ENCODE measurements around the gene SPATA45.
A peak's percentile ranks its signal among the peaks of the same experiment; 100 is the strongest.

SPATA45 gene

GRCh38 chr1:212827831-212828278 lies 19.6 kb downstream of the SPATA45 start:
- DNase-seq, result no peak

GRCh38 chr1:212827171-212827776 lies 20.2 kb downstream of the SPATA45 start:
- no peak for DNase-seq

- DNase-seq, result no peak
Measured at GRCh38 chr1:212825798-212826452, 21.5 kb downstream of the SPATA45 start.

DNA sequence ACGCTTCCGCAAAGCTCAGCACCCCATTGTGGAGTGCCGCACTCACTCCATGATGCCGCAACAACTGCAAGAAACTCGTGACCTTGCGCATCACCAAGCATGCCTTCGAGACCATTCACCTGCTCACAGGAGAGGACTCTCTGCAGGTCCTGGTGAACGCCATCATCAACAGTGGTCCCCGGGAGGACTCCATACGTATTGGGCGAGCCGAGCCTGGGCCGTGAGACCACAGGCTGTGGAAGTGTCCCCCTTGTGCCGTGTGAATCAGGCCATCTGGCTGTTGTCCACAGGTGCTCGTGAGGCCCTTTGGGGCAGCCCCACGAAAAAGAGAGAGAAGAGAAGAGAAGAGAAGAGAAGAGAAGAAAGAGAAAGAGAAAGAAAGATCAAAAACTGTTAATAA lies 23.2 kb downstream of the SPATA45 start:
- DNase-seq, result no peak

- DNase-seq, result no peak
Measured at GRCh38 chr1:212822956-212823355, 24.5 kb downstream of the SPATA45 start.

GRCh38 chr1:212820969-212821368 lies 26.5 kb downstream of the SPATA45 start:
- no peak for DNase-seq

DNA sequence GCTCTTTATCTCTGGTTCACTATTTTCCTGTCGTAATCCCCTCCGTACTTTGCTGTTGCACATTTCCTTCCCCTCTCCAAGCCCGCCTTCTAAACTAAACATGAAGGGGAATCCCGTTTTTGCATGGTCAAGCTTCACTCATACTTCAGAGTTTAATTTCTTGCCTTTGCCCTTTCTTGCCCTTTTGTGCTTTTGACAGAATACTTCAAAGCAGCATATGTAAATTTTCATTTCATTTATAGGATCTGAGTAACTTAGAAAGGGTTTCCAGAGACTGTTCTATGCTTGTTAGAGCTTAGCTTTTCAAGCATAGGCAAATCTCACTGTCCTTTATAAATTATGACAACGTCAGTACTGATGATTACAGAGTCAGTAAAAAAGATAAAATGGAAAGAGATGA lies 27.7 kb downstream of the SPATA45 start:
- no peak for DNase-seq

GRCh38 chr1:212816567-212817278 lies 30.7 kb downstream of the SPATA45 start:
- no peak for DNase-seq

- peak; percentile 97 for DNase-seq
Measured at GRCh38 chr1:212814537-212815334, 32.7 kb downstream of the SPATA45 start.

- no peak for DNase-seq
Measured at GRCh38 chr1:212805767-212806166, 41.7 kb downstream of the SPATA45 start.

DNA sequence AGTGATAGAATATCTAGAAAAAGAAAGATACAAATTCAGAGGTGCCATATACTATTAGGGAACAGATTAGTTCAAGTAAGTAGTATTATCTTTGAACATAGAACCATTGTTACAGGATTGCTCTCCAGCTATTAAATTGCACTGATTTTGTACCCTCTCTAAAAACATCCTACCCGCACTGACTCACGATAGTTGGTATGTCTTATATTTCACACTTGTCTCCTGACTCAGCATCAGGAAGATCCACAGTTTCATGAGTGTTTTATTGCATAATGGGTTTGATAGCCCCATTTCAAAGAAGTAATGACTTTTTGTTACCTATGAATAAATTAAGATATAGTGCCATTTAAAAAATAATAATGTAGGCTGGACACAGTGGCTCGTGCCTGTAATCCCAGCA lies 49.8 kb downstream of the SPATA45 start:
- DNase-seq, result no peak

DNA sequence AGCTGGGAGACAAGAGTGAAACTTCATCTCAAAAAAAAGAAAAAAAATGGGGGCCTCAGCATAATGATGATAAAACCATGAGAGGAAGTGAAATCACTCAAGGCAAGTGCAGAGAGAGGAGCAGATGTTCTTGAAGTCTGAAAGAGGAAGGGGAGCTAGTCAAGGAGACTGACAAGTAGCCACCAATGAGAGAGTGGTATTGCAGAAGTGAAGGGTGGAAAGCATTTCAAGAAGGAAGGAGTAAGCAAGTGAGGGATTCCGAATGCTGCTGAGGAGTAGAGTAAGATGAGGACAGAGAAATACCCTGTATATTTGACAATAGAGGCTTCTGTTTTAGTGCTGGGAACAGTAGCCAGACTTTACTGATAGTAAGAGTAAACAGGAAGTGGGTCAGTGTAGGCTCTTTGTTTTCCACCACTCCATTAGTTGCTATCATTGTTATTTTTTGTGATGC lies 52.9 kb downstream of the SPATA45 start:
- DNase-seq, result peak; percentile 21

DNA sequence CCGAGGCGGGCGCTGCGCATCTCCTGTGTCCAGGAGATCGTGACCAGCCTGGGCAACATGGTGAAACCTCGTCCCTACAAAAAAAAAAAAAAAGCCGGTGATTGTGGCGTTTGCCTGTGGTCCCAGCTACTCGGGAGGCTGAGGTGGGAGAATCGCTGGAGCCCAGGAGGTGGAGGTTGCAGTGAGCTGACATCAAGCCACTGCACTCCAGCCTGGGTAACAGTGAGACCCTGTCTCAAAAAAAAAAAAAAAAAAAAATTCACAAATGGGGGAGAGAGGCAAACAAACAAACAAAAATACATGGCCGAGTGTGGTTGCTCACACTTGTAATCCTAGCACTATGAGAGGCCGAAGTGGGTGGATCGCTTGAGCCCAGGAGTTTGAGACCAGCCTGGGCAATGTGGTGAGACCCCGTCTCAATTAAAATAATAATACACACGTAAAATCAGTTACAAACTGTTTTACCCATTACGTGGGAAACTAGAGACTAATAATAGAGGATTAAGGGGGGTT lies 55.0 kb downstream of the SPATA45 start:
- DNase-seq, result no peak

DNA sequence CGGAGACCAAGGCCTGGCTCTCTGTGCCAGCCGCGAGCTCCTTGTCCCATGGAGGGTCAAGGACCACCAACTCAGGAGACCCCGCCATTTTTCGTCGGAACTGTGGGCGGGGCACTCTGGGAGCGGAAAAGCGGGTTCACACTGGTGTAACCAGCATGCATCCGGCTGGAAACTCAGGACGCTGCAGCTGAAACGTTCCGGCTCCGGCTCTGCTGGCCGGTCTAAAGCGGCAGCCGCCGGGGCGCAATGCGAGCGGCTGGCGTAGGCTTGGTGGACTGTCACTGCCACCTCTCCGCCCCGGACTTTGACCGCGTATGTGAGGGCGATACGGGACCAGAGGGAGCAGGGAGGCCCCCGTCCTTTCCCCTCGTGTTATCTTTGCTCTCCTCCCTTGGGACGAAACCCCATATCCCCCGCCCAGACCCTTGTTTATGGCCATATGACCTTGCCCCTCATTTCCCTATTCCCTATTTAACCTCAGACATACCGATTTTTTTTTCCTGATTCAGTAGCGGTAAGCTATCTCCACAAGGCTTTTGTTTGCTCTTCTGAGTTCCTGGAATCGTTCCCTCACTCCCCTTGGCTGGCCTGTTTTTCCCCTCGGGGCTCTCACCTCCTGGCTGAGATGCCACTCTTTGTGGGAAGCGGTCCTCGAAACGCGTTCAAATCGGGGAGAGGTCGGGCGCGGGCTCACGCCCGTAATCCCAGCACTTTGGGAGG lies 55.6 kb downstream of the SPATA45 start, which contains the start of the genes NSL1 and TATDN3:
Gene NSL1 (minus strand): TSS at position 102 of the 720 bp plus-strand sequence. CDS start 14 bp downstream, at position 88.
Gene TATDN3 (plus strand): TSS at position 219 of the 720 bp plus-strand sequence. CDS start 28 bp downstream, at position 247.
- DNase-seq, result peak; percentile 92

DNA sequence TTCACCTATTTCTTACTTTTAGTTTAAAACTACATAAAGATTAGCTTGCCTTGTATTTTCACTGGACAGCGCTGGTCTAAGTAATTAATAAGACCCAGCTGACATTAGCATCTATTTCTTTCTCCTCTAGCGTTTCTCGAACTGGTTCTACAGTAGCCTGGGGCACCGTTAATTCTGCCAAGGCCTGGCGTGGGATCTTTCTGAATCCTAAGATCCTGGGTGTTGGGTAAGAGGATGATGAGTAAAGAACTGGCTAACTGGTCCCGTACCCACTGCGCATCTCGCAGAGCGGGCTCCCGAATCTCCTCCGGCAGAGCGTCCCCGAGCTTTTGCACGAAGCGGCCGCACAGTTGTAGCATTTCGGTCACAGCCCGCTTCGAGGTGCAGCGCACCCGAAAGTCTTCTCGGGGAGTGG lies 56.2 kb downstream of the SPATA45 start:
- DNase-seq, result peak; percentile 62

GRCh38 chr1:212785871-212786270 lies 61.6 kb downstream of the SPATA45 start:
- no peak for DNase-seq

DNA sequence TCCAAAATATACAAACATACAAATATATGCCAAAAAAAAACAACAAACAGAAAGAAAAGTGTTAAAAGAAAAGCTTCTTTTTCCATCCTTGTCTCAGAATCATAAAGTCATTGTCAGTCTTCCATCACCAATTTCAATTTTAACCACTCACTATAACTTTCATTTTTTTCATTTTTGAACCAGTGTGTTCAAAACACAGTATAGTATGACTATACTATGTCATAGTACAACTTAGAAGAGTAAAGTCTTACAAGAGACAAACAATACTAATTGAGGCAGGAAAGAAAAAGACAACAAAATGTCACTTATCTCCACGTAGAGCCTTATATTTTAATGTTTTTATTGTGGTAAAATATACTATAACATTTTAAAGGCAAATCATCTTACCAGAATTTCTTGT lies 63.5 kb downstream of the SPATA45 start:
- no peak for DNase-seq

- peak; percentile 20 for DNase-seq
Measured at GRCh38 chr1:212782422-212783154, 64.9 kb downstream of the SPATA45 start.

DNA sequence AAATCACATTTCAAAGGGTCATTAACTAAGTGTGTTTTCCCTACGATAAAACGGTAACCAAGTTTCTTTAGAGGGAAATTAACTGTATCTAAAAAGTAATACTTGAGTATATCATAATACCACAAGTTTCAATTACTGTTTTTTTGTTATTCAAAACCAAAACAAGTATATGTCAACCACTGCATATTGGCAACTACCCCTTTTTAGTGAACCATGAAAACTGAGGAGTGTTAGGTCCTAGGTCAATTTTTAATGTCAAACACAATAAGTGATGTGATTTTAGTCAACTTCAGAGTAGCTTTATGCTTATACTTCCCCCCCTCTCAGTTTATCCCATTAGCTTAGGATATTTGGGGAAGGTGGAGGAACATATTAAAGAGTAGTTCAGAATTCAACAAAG lies 66.2 kb downstream of the SPATA45 start:
- DNase-seq, result no peak

DNA sequence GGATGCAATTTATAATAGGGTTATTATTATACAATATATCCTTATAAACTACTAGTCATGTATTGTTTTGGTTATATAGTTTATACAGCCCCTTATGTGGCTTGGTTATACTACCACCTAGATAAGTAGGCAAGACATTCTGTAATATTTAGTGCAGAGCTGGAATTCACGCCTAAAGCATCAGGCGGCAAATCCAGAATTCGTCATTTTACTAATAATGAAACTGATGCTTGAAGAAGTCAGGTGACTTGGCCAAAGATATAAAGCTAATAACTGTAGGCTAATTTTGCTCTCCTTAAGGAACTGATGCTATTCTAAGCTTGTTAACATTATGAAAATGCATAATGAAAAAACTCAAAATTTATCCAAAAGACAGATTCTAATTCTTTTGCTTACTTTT lies 66.7 kb downstream of the SPATA45 start:
- no peak for DNase-seq

Measured in DMS153 (cell line).